Panc1 (cell line): ENCODE results near the gene ZNF540. TPM values are rescaled to one million over a fixed set of nuclear protein-coding genes. Genes with fewer than 3 reads are reported as not detected.

Experiments used
- ATAC-seq: fragments of 200-7000 bp; cut with Tn5 transposase; 2 replicates; pipeline ENCODE4 v1.9.1; 2020; ENCODE audit warnings: mild to moderate bottlenecking, moderate library complexity
- Bru-seq: library from RNA; stranded (reverse); fragments of 400-500 nt; gene quantifications from one replicate; lab custom pipeline; 2021; lab: Mats Ljungman, UMichigan
- BruChase-seq, 2 experiments: library from RNA; stranded (reverse); fragments of 400-500 nt; gene quantifications; one replicate each; lab custom pipeline; 2021; lab: Mats Ljungman, UMichigan
- BruUV-seq: library from RNA; stranded (reverse); fragments of 400-500 nt; replicated peaks from 2 replicates; lab custom pipeline; 2021; lab: Mats Ljungman, UMichigan
- CTCF ChIA-PET: fragments of 300-600 bp; sonication (Branson Sonifier 250); formaldehyde crosslinking; loops from one replicate; lab custom pipeline; 2022; ENCODE audit warnings: antibody characterized with exemption; lab: Charles Lee
- POLR2A ChIA-PET: fragments of 300-600 bp; sonication (Branson Sonifier 250); formaldehyde crosslinking; loops from one replicate; lab custom pipeline; 2022; ENCODE audit warnings: antibody characterized with exemption; lab: Charles Lee
- DNase-seq: peaks from one replicate; pipeline ENCODE4 v3.0.0-alpha.2; 2010; ENCODE audit warnings: low read depth, low spot score
- H3K27ac ChIP-seq: 2 replicates; pipeline ENCODE4 v1.5.1; 2011; ENCODE audit warnings: mild to moderate bottlenecking, low read length, inconsistent platforms
- H3K27me3 ChIP-seq: fragments of 200-500 bp; sonication (Bioruptor generic); 2 replicates; pipeline ENCODE4 v1.6.0; 2014; ENCODE audit warnings: low read length, inconsistent platforms; ENCODE audit not compliant: control insufficient read depth, insufficient read depth
- H3K36me3 ChIP-seq: fragments of 200-500 bp; sonication (Bioruptor generic); 2 replicates; pipeline ENCODE4 v1.5.1; 2014; ENCODE audit warnings: inconsistent platforms, mild to moderate bottlenecking, low read length, moderate library complexity; ENCODE audit not compliant: control insufficient read depth, insufficient read depth
- H3K4me1 ChIP-seq: 2 replicates; pipeline ENCODE4 v1.5.1; 2011; ENCODE audit warnings: inconsistent platforms, mild to moderate bottlenecking, low read length, moderate library complexity; ENCODE audit not compliant: control insufficient read depth, insufficient read depth
- H3K4me3 ChIP-seq, 2 experiments: 2 replicates each; pipeline ENCODE4 v1.5.1; 2011 to 2012; ENCODE audit warnings: low read depth in 2 of 2, low read length in 2 of 2, mild to moderate bottlenecking in 2 of 2, inconsistent platforms in 1 of 2, moderate library complexity in 1 of 2
- H3K9me3 ChIP-seq: fragments of 200-500 bp; sonication (Bioruptor generic); 2 replicates; pipeline ENCODE4 v1.5.1; 2014; ENCODE audit warnings: low read depth, mild to moderate bottlenecking, inconsistent platforms, low read length, moderate library complexity; ENCODE audit not compliant: control insufficient read depth, insufficient read depth
- POLR2AphosphoS5 ChIP-seq: IDR thresholded peaks from 2 replicates; pipeline ENCODE4 v1.6.1; 2012; ENCODE audit warnings: mild to moderate bottlenecking, low read depth, low read length, moderate library complexity
- SIN3A ChIP-seq: IDR thresholded peaks from 2 replicates; pipeline ENCODE4 v1.6.1; 2012; ENCODE audit warnings: low read depth, mild to moderate bottlenecking, low read length, moderate library complexity, borderline replicate concordance; ENCODE audit not compliant: insufficient read depth
- TCF7L2 ChIP-seq: IDR thresholded peaks from 2 replicates; pipeline ENCODE4 v1.6.1; 2011; ENCODE audit warnings: mild to moderate bottlenecking, low read depth, low read length, inconsistent platforms
- in situ Hi-C: cut with HindIII; loops from 2 replicates; pipeline ENCODE4 v1.10.0; 2016; ENCODE audit warnings: low sequenced_read_pairs, low pct_unique_long_range_greater_than_20kb
- intact Hi-C: fragments of 100-400 bp; cut with micrococcal nuclease; formaldehyde crosslinking; loops from one replicate; pipeline ENCODE4 v1.10.0; 2022; ENCODE audit not compliant: unreplicated experiment
- long read RNA-seq: library from polyadenylated mRNA; unstranded; transcript quantifications from one replicate; pipeline ENCODE4 v2.0.0, GENCODE V29; 2021; ENCODE audit not compliant: unreplicated experiment
- polyA plus RNA-seq: library from polyadenylated mRNA; unstranded; fragments of >200 nt; gene quantifications from one replicate; pipeline ENCODE4 v1.2.1, GENCODE V29; 2012; ENCODE audit warnings: missing spikeins; ENCODE audit not compliant: insufficient read length
- total RNA-seq: library from RNA; stranded (reverse); gene quantifications from one replicate; pipeline ENCODE4 v1.2.1, GENCODE V29; 2021; ENCODE audit not compliant: unreplicated experiment
- TF ChIP-seq, protein P1 (sequence below), 2 experiments: IDR thresholded peaks; 2 replicates each; pipeline ENCODE4 v1.6.1; 2011 to 2012; ENCODE audit warnings: low read depth in 2 of 2, control low read depth in 1 of 2, low read length in 1 of 2, mild to moderate bottlenecking in 1 of 2, moderate library complexity in 1 of 2; ENCODE audit not compliant: insufficient read depth in 1 of 2
- TF ChIP-seq, protein P2 (sequence below): fragments of 450-650 bp; IDR thresholded peaks from 2 replicates; pipeline ENCODE4 v1.5.1; 2017; ENCODE audit warnings: mild to moderate bottlenecking

The ZNF540 gene
- 0.39 TPM for total RNA-seq
- 0.13 TPM for polyA plus RNA-seq
- percentile 30 among the genes with signal in this experiment for Bru-seq, nascent RNA
- BruChase-seq, experiment 1, labeled RNA remaining after a 2-hour chase, result percentile 38 among the genes with signal in this experiment
- percentile 31 among the genes with signal in this experiment for BruChase-seq, experiment 2, labeled RNA remaining after a 6-hour chase
- long read RNA-seq, partial matches to known transcripts, result 0 of 8 reads
- long read RNA-seq, other reads (novel, unspliced or antisense), result 8 of 8 reads

DNA sequence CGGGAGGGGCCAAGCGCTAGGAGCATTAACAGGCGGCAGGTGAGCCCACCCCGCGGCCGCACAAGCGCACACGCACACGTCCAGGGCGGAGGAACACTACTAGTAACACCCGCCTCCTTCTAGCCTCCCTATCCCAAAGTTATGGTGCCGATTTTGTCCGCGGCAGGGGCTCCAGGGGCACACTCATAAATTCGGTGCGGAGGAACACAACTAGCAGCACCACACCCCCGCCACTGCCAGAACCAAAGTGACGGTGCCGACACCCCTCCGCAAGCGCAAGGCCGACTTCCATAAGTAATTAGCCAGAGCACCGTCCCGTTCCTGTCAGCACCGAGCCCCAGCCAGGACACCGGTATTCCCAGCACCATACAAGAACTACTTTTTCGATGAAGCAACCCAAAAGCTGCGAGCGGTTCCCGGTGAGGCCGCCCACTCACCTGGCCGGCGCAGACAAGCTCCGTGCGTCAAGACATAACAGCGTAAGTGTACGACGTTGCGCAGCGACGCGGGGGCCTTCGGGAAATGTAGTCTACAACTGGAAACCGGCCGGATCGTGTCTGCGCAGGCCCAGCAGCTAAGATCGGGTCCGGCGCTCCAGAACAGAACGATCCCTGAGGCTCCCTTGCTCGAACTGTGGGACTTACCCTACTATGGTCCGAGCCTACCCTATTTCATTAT is at the start of gene ZNF540, which contains the start of gene ZNF571:
TSS of gene ZNF540 (plus strand) at position 573 of the 678 bp plus-strand sequence. CDS start 3,572 bp downstream, outside the sequence.
TSS of gene ZNF571 (minus strand) at position 489 of the 678 bp plus-strand sequence. CDS start 8,116 bp downstream, outside the sequence.
- Histone ChIP-seq H3K27me3 (no peaks in the 10 kb centered on the region), H3K27ac (peak within 1 kb of the TSS; percentile 81), H3K4me1 (no peaks in the 10 kb centered on the region), H3K9me3 (peaks cover 14% of the 10 kb centered on the region; the same call in 1 of the 2 replicates), H3K36me3 (no peaks in the 10 kb centered on the region), H3K4me3 (peak within 1 kb of the TSS; percentile 78 to 96)
- TF ChIP-seq, protein P1, sequence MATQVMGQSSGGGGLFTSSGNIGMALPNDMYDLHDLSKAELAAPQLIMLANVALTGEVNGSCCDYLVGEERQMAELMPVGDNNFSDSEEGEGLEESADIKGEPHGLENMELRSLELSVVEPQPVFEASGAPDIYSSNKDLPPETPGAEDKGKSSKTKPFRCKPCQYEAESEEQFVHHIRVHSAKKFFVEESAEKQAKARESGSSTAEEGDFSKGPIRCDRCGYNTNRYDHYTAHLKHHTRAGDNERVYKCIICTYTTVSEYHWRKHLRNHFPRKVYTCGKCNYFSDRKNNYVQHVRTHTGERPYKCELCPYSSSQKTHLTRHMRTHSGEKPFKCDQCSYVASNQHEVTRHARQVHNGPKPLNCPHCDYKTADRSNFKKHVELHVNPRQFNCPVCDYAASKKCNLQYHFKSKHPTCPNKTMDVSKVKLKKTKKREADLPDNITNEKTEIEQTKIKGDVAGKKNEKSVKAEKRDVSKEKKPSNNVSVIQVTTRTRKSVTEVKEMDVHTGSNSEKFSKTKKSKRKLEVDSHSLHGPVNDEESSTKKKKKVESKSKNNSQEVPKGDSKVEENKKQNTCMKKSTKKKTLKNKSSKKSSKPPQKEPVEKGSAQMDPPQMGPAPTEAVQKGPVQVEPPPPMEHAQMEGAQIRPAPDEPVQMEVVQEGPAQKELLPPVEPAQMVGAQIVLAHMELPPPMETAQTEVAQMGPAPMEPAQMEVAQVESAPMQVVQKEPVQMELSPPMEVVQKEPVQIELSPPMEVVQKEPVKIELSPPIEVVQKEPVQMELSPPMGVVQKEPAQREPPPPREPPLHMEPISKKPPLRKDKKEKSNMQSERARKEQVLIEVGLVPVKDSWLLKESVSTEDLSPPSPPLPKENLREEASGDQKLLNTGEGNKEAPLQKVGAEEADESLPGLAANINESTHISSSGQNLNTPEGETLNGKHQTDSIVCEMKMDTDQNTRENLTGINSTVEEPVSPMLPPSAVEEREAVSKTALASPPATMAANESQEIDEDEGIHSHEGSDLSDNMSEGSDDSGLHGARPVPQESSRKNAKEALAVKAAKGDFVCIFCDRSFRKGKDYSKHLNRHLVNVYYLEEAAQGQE (IDR thresholded peaks at IDR 0.05; ENCODE audit: insufficient read depth in 1 of 2, low read depth in 2 of 2, low read length in 1 of 2), result no peak
- TF ChIP-seq, protein P2, sequence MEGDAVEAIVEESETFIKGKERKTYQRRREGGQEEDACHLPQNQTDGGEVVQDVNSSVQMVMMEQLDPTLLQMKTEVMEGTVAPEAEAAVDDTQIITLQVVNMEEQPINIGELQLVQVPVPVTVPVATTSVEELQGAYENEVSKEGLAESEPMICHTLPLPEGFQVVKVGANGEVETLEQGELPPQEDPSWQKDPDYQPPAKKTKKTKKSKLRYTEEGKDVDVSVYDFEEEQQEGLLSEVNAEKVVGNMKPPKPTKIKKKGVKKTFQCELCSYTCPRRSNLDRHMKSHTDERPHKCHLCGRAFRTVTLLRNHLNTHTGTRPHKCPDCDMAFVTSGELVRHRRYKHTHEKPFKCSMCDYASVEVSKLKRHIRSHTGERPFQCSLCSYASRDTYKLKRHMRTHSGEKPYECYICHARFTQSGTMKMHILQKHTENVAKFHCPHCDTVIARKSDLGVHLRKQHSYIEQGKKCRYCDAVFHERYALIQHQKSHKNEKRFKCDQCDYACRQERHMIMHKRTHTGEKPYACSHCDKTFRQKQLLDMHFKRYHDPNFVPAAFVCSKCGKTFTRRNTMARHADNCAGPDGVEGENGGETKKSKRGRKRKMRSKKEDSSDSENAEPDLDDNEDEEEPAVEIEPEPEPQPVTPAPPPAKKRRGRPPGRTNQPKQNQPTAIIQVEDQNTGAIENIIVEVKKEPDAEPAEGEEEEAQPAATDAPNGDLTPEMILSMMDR, result no peak
- TF ChIP-seq TCF7L2, result peak; percentile 89
- peak; percentile 84 for TF ChIP-seq POLR2AphosphoS5
- 0 out of 2 replicates have a peak, but pooled peaks have one; percentile 24 for TF ChIP-seq SIN3A
- intact Hi-C loops, result loop anchor here (1.0 kb wide), 1 partner anchor 31 kb away; no protein-coding TSS in a partner anchor
- in situ Hi-C loops, result no loop called here
- CTCF ChIA-PET, result interaction anchor here (0.6 kb wide), 1 partner anchor 251 kb away, joined by 7 read pairs; no protein-coding TSS in a partner anchor
- DNase-seq, result peak; percentile 85
- POLR2A ChIA-PET, result no interaction called here
- peak; percentile 99 for ATAC-seq
- BruUV-seq, result no TSS peak

DNA sequence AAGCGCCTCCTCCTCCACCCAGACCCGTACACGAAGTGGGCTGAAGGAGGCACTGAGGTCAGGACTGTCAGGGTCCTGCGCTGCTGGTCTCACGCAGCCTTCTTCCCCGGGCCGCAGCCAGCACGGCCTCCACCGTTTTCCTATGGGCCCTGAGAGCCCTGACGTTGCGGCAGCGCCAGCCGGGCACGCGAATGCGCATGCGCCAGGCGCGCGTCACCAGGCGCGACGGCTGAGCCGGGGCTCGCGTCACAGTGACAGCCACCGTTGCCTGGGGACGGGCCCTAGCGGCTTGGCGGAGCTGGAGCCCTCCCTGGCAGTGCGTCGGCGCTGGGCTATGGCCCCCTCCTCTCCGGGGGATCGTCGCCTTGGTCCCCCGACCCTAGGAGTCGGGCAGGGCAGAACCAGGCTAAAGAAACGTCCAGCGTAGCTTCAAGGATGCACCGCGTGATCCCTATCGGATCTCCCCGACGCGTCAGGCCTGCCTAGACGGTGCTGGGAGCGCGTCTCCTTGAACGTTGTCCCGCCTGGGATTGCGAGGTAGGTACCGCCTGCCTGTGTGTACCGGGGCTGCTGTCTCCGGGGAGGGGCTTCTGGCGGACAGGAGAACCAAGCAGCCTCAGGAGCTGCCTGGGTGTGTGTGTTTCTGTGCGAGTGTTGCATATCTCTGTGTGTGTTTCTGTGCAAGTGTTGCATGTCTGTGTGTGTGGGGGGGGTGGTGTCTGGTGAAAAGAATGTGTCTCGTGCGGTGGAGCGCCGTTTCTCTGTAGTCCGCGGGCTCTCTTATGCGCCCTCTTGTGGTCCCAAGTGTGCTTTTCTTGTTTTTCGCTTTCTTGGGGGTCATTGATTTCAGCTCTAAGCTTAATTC is 43.3 kb upstream of the ZNF540 start:
- Histone ChIP-seq H3K4me1 (no peaks in the 10 kb centered on the region), H3K4me3 (peak overlapping the region in 1 of 2 experiments; percentile 13; a peak in 1 of 4 replicates), H3K27ac (no peak overlapping the region), H3K27me3 (no peaks in the 10 kb centered on the region), H3K9me3 (peaks cover 60% of the 10 kb centered on the region; the same call in 1 of the 2 replicates), H3K36me3 (no peaks in the 10 kb centered on the region)
- in situ Hi-C loops, result no loop called here
- CTCF ChIA-PET, result no interaction called here
- TF ChIP-seq POLR2AphosphoS5 (no peak), SIN3A (no peak), TCF7L2 (no peak)
- TF ChIP-seq, protein P1 (IDR thresholded peaks at IDR 0.05; ENCODE audit: insufficient read depth in 1 of 2, low read depth in 2 of 2, low read length in 1 of 2), result no peak
- TF ChIP-seq, protein P2, result no peak
- no peak for DNase-seq
- POLR2A ChIA-PET, result no interaction called here
- no peak for ATAC-seq
- intact Hi-C loops, result no loop called here
- no TSS peak for BruUV-seq
